Measurements from ENCODE around the gene RBBP8NL. TPM values are rescaled to one million over a fixed set of nuclear protein-coding genes. Genes with fewer than 3 reads are reported as not detected.
A peak's percentile ranks its signal among the peaks of the same experiment; 100 is the strongest.

RBBP8NL gene
- total RNA-seq (not detected), polyA plus RNA-seq (not detected)

GRCh38 chr20:62427172-62428001 lies at the start of gene RBBP8NL:
Gene RBBP8NL, minus strand, starts transcription at chr20:62427539. Its CDS starts 7,892 bp downstream, at chr20:62419647.
- no peak for DNase-seq
- peaks cover 0 to 2% (median 0%) of the 10 kb centered on the region in 4 donors for H3K4me1 Mint-ChIP-seq
- Histone ChIP-seq H3K27me3 (ENCODE audit: control insufficient read depth, insufficient read depth, low read length) (no peaks in the 10 kb centered on the region), H3K4me3 (ENCODE audit: low read depth, low read length) (no peak within 1 kb of the TSS), H3K9me3 (ENCODE audit: control insufficient read depth in 2 of 2, low read length in 2 of 2) (no peaks in the 10 kb centered on the region), H3K27ac (ENCODE audit: insufficient read depth, low read length, poor library complexity, severe bottlenecking) (no peak within 1 kb of the TSS), H3K4me1 (ENCODE audit: control insufficient read depth, insufficient read depth, low read length, poor library complexity, severe bottlenecking) (no peaks in the 10 kb centered on the region), H3K36me3 (ENCODE audit: control insufficient read depth, insufficient read depth, low read length) (no peaks in the 10 kb centered on the region)
- no peak within 1 kb of the TSS for H3K27ac Mint-ChIP-seq
- H3K9me3 Mint-ChIP-seq = no peaks in the 10 kb centered on the region
- no peaks in the 10 kb centered on the region for H3K27me3 Mint-ChIP-seq
- no peaks in the 10 kb centered on the region for H3K36me3 Mint-ChIP-seq
- ATAC-seq (ENCODE audit: low read depth in 2 of 2) = no peak
- H3K4me3 Mint-ChIP-seq = no peak within 1 kb of the TSS

GRCh38 chr20:62476056-62476838 lies 48.9 kb upstream of the RBBP8NL start:
- Mint-ChIP-seq H3K27me3 (peaks cover 50% of the 10 kb centered on the region), H3K36me3 (no peaks in the 10 kb centered on the region), H3K4me3 (peak overlapping the region in 2 of 4 donors; percentile 39 to 48), H3K9me3 (peaks cover 0 to 1% (median 0%) of the 10 kb centered on the region in 7 donors), H3K27ac (no peak overlapping the region), H3K4me1 (peaks cover 0 to 14% (median 3%) of the 10 kb centered on the region in 4 donors)
- no peak for DNase-seq
- H3K27ac ChIP-seq (ENCODE audit: insufficient read depth, low read length, poor library complexity, severe bottlenecking) = no peak overlapping the region
- no peaks in the 10 kb centered on the region for H3K4me1 ChIP-seq (ENCODE audit: control insufficient read depth, insufficient read depth, low read length, poor library complexity, severe bottlenecking)
- no peak for ATAC-seq (ENCODE audit: low read depth in 2 of 2)
- H3K9me3 ChIP-seq (ENCODE audit: control insufficient read depth in 2 of 2, low read length in 2 of 2) = no peaks in the 10 kb centered on the region
- H3K4me3 ChIP-seq (ENCODE audit: low read depth, low read length) = no peak overlapping the region
- no peaks in the 10 kb centered on the region for H3K36me3 ChIP-seq (ENCODE audit: control insufficient read depth, insufficient read depth, low read length)
- H3K27me3 ChIP-seq (ENCODE audit: control insufficient read depth, insufficient read depth, low read length) = no peaks in the 10 kb centered on the region

GRCh38 chr20:62475772-62476055 lies 48.4 kb upstream of the RBBP8NL start, which contains the start of gene GATA5:
Gene GATA5, minus strand, starts transcription at chr20:62475995. Its CDS starts 474 bp downstream, at chr20:62475521.
- H3K36me3 Mint-ChIP-seq = no peaks in the 10 kb centered on the region
- Histone ChIP-seq H3K36me3 (ENCODE audit: control insufficient read depth, insufficient read depth, low read length) (no peaks in the 10 kb centered on the region), H3K4me1 (ENCODE audit: control insufficient read depth, insufficient read depth, low read length, poor library complexity, severe bottlenecking) (no peaks in the 10 kb centered on the region), H3K9me3 (ENCODE audit: control insufficient read depth in 2 of 2, low read length in 2 of 2) (no peaks in the 10 kb centered on the region), H3K4me3 (ENCODE audit: low read depth, low read length) (no peak within 1 kb of the TSS), H3K27me3 (ENCODE audit: control insufficient read depth, insufficient read depth, low read length) (no peaks in the 10 kb centered on the region), H3K27ac (ENCODE audit: insufficient read depth, low read length, poor library complexity, severe bottlenecking) (no peak within 1 kb of the TSS)
- H3K4me3 Mint-ChIP-seq = peak within 1 kb of the TSS in 2 of 4 donors; percentile 39 to 48
- peaks cover 47% of the 10 kb centered on the region for H3K27me3 Mint-ChIP-seq
- no peak within 1 kb of the TSS for H3K27ac Mint-ChIP-seq
- ATAC-seq (ENCODE audit: low read depth in 2 of 2) (no peak), DNase-seq (no peak)
- H3K4me1 Mint-ChIP-seq = peaks cover 0 to 14% (median 3%) of the 10 kb centered on the region in 4 donors
- H3K9me3 Mint-ChIP-seq = peaks cover 0 to 1% (median 0%) of the 10 kb centered on the region in 7 donors

GRCh38 chr20:62475027-62475771 lies 47.9 kb upstream of the RBBP8NL start:
- DNase-seq (no peak), ATAC-seq (ENCODE audit: low read depth in 2 of 2) (no peak)
- Histone ChIP-seq H3K4me1 (ENCODE audit: control insufficient read depth, insufficient read depth, low read length, poor library complexity, severe bottlenecking) (no peaks in the 10 kb centered on the region), H3K36me3 (ENCODE audit: control insufficient read depth, insufficient read depth, low read length) (no peaks in the 10 kb centered on the region), H3K4me3 (ENCODE audit: low read depth, low read length) (no peak overlapping the region), H3K27me3 (ENCODE audit: control insufficient read depth, insufficient read depth, low read length) (no peaks in the 10 kb centered on the region), H3K9me3 (ENCODE audit: control insufficient read depth in 2 of 2, low read length in 2 of 2) (no peaks in the 10 kb centered on the region), H3K27ac (ENCODE audit: insufficient read depth, low read length, poor library complexity, severe bottlenecking) (no peak overlapping the region)
- no peak overlapping the region for H3K27ac Mint-ChIP-seq
- peaks cover 43% of the 10 kb centered on the region for H3K27me3 Mint-ChIP-seq
- H3K4me1 Mint-ChIP-seq = peaks cover 0 to 14% (median 3%) of the 10 kb centered on the region in 4 donors
- no peak overlapping the region for H3K4me3 Mint-ChIP-seq
- no peaks in the 10 kb centered on the region for H3K36me3 Mint-ChIP-seq
- peaks cover 0 to 3% (median 0%) of the 10 kb centered on the region in 7 donors for H3K9me3 Mint-ChIP-seq

GRCh38 chr20:62474604-62475026 lies 47.3 kb upstream of the RBBP8NL start:
- peaks cover 45% of the 10 kb centered on the region for H3K27me3 Mint-ChIP-seq
- no peaks in the 10 kb centered on the region for H3K9me3 ChIP-seq (ENCODE audit: control insufficient read depth in 2 of 2, low read length in 2 of 2)
- H3K27ac ChIP-seq (ENCODE audit: insufficient read depth, low read length, poor library complexity, severe bottlenecking) = no peak overlapping the region
- DNase-seq (no peak), ATAC-seq (ENCODE audit: low read depth in 2 of 2) (no peak)
- H3K9me3 Mint-ChIP-seq = peaks cover 0 to 3% (median 0%) of the 10 kb centered on the region in 7 donors
- H3K27me3 ChIP-seq (ENCODE audit: control insufficient read depth, insufficient read depth, low read length) = no peaks in the 10 kb centered on the region
- no peak overlapping the region for H3K27ac Mint-ChIP-seq
- H3K36me3 ChIP-seq (ENCODE audit: control insufficient read depth, insufficient read depth, low read length) = no peaks in the 10 kb centered on the region
- H3K4me1 ChIP-seq (ENCODE audit: control insufficient read depth, insufficient read depth, low read length, poor library complexity, severe bottlenecking) = no peaks in the 10 kb centered on the region
- no peak overlapping the region for H3K4me3 Mint-ChIP-seq
- no peak overlapping the region for H3K4me3 ChIP-seq (ENCODE audit: low read depth, low read length)
- peaks cover 0 to 14% (median 3%) of the 10 kb centered on the region in 4 donors for H3K4me1 Mint-ChIP-seq
- no peaks in the 10 kb centered on the region for H3K36me3 Mint-ChIP-seq

- DNase-seq (no peak), ATAC-seq (ENCODE audit: low read depth in 2 of 2) (no peak)
- Histone ChIP-seq H3K9me3 (ENCODE audit: control insufficient read depth in 2 of 2, low read length in 2 of 2) (no peaks in the 10 kb centered on the region), H3K27ac (ENCODE audit: insufficient read depth, low read length, poor library complexity, severe bottlenecking) (no peak overlapping the region), H3K36me3 (ENCODE audit: control insufficient read depth, insufficient read depth, low read length) (no peaks in the 10 kb centered on the region), H3K4me3 (ENCODE audit: low read depth, low read length) (no peak overlapping the region), H3K4me1 (ENCODE audit: control insufficient read depth, insufficient read depth, low read length, poor library complexity, severe bottlenecking) (no peaks in the 10 kb centered on the region), H3K27me3 (ENCODE audit: control insufficient read depth, insufficient read depth, low read length) (no peaks in the 10 kb centered on the region)
- peaks cover 0 to 3% (median 0%) of the 10 kb centered on the region in 7 donors for H3K9me3 Mint-ChIP-seq
- H3K4me1 Mint-ChIP-seq = peaks cover 0 to 10% (median 2%) of the 10 kb centered on the region in 4 donors
- no peak overlapping the region for H3K4me3 Mint-ChIP-seq
- H3K27me3 Mint-ChIP-seq = peaks cover 38% of the 10 kb centered on the region
- no peaks in the 10 kb centered on the region for H3K36me3 Mint-ChIP-seq
- H3K27ac Mint-ChIP-seq = no peak overlapping the region
Measured at GRCh38 chr20:62473717-62474603, 46.6 kb upstream of the RBBP8NL start.
